Measurements from ENCODE around the gene SLC2A1.
"Not testable (repeated sequence)": the region's sequence is repeated elsewhere in the genome, so short reads cannot be mapped to it uniquely, and the experiment has no call there.

SLC2A1 gene

GRCh38 chr1:42929434-42930177 lies 29.1 kb downstream of the SLC2A1 start:
- DNase-seq (ENCODE audit: low spot score), result no peak

- DNase-seq (ENCODE audit: low spot score), result no peak
Measured at GRCh38 chr1:42928859-42929258, 29.8 kb downstream of the SLC2A1 start.

GRCh38 chr1:42927920-42928505 lies 30.7 kb downstream of the SLC2A1 start:
- DNase-seq (ENCODE audit: low spot score), result no peak

GRCh38 chr1:42927274-42927841 lies 31.3 kb downstream of the SLC2A1 start:
- DNase-seq (ENCODE audit: low spot score), result no peak

- no peak for DNase-seq (ENCODE audit: low spot score)
Measured at GRCh38 chr1:42926879-42927242, 31.8 kb downstream of the SLC2A1 start.

GRCh38 chr1:42926235-42926878 lies 32.3 kb downstream of the SLC2A1 start:
- no peak for DNase-seq (ENCODE audit: low spot score)

- DNase-seq (ENCODE audit: low spot score), result peak; percentile 43
Measured at GRCh38 chr1:42924851-42925760, 33.6 kb downstream of the SLC2A1 start.

- DNase-seq (ENCODE audit: low spot score), result peak; percentile 96
Measured at GRCh38 chr1:42924082-42924850, 34.4 kb downstream of the SLC2A1 start.

GRCh38 chr1:42923367-42924081 lies 35.1 kb downstream of the SLC2A1 start:
- DNase-seq (ENCODE audit: low spot score), result peak; percentile 60

- DNase-seq (ENCODE audit: low spot score), result peak; percentile 73
Measured at GRCh38 chr1:42922687-42923366, 35.8 kb downstream of the SLC2A1 start.

- DNase-seq (ENCODE audit: low spot score), result no peak
Measured at GRCh38 chr1:42921769-42922168, 36.9 kb downstream of the SLC2A1 start.

GRCh38 chr1:42919651-42920050 lies 39.0 kb downstream of the SLC2A1 start:
- not testable (repeated sequence) for DNase-seq (ENCODE audit: low spot score)

GRCh38 chr1:42917241-42917495 lies 41.5 kb downstream of the SLC2A1 start:
- DNase-seq (ENCODE audit: low spot score), result no peak

GRCh38 chr1:42915456-42915855 lies 43.2 kb downstream of the SLC2A1 start:
- no peak for DNase-seq (ENCODE audit: low spot score)

GRCh38 chr1:42914092-42914627 lies 44.5 kb downstream of the SLC2A1 start:
- DNase-seq (ENCODE audit: low spot score), result no peak

- peak; percentile 51 for DNase-seq (ENCODE audit: low spot score)
Measured at GRCh38 chr1:42913426-42914091, 45.1 kb downstream of the SLC2A1 start.

GRCh38 chr1:42910985-42911384 lies 47.7 kb downstream of the SLC2A1 start:
- DNase-seq (ENCODE audit: low spot score), result no peak

- no peak for DNase-seq (ENCODE audit: low spot score)
Measured at GRCh38 chr1:42908046-42908445, 50.6 kb downstream of the SLC2A1 start.

- DNase-seq (ENCODE audit: low spot score), result no peak
Measured at GRCh38 chr1:42904434-42904833, 54.2 kb downstream of the SLC2A1 start.

Measured in D341Med (cell line).